Caco-2 (cell line): ENCODE results near the gene NOSIP. TPM values are rescaled to one million over a fixed set of nuclear protein-coding genes. Genes with fewer than 3 reads are reported as not detected.

Source experiments
- BruUV-seq: library from RNA; stranded (reverse); fragments of 400-500 nt; replicated peaks from 2 replicates; lab custom pipeline; 2021; lab: Mats Ljungman, UMichigan
- CTCF ChIA-PET: fragments of 300-600 bp; sonication (Branson Sonifier 250); formaldehyde crosslinking; loops from one replicate; lab custom pipeline; 2022; ENCODE audit warnings: antibody characterized with exemption; lab: Charles Lee
- POLR2A ChIA-PET: fragments of 300-600 bp; sonication (Branson Sonifier 250); formaldehyde crosslinking; loops from one replicate; lab custom pipeline; 2022; ENCODE audit warnings: antibody characterized with exemption; lab: Charles Lee
- DNase-seq, 2 experiments: peaks; one replicate each; pipeline versions ENCODE4 v3.0.0 to v3.0.0-alpha.2; 2020 to 2022
- H3K27me3 ChIP-seq: replicated peaks from 2 replicates; pipeline ENCODE4 v1.6.0; 2011; ENCODE audit warnings: low read length; ENCODE audit not compliant: control insufficient read depth, insufficient read depth
- H3K36me3 ChIP-seq: 2 replicates; pipeline ENCODE4 v1.5.1; 2011; ENCODE audit warnings: low read length; ENCODE audit not compliant: control insufficient read depth, insufficient read depth
- H3K4me1 ChIP-seq: fragments of 250-450 bp; sonication (Bioruptor Pico); 2 replicates; pipeline ENCODE4 v1.5.1; 2020; ENCODE audit warnings: mild to moderate bottlenecking
- H3K4me3 ChIP-seq: 2 replicates; pipeline ENCODE4 v1.5.1; 2011; ENCODE audit warnings: low read depth, mild to moderate bottlenecking, control low read depth, low read length
- H3K9me3 ChIP-seq: fragments of 250-450 bp; sonication (Bioruptor Pico); 2 replicates; pipeline ENCODE4 v1.5.1; 2020; ENCODE audit warnings: mild to moderate bottlenecking, moderate library complexity
- H3K27ac Mint-ChIP-seq: one replicate; pipeline ENCODE4 v1.8.0; 2022; ENCODE audit warnings: mixed read lengths; ENCODE audit not compliant: unreplicated experiment
- H3K27me3 Mint-ChIP-seq: one replicate; pipeline ENCODE4 v1.8.0; 2022; ENCODE audit warnings: mixed read lengths; ENCODE audit not compliant: insufficient read depth, unreplicated experiment
- H3K36me3 Mint-ChIP-seq: one replicate; pipeline ENCODE4 v1.8.0; 2022; ENCODE audit warnings: mild to moderate bottlenecking, mixed read lengths; ENCODE audit not compliant: insufficient read depth, unreplicated experiment
- H3K4me1 Mint-ChIP-seq: one replicate; pipeline ENCODE4 v1.8.0; 2022; ENCODE audit warnings: low read depth, mixed read lengths; ENCODE audit not compliant: unreplicated experiment
- H3K4me3 Mint-ChIP-seq: one replicate; pipeline ENCODE4 v1.8.0; 2022; ENCODE audit warnings: mild to moderate bottlenecking, moderate library complexity, mixed read lengths; ENCODE audit not compliant: unreplicated experiment
- H3K9me3 Mint-ChIP-seq: one replicate; pipeline ENCODE4 v1.8.0; 2022; ENCODE audit warnings: mixed read lengths; ENCODE audit not compliant: unreplicated experiment
- intact Hi-C: fragments of 100-400 bp; cut with micrococcal nuclease; formaldehyde crosslinking; loops from one replicate; pipeline ENCODE4 v1.10.0; 2022; ENCODE audit not compliant: unreplicated experiment
- total RNA-seq: library from RNA; stranded (reverse); gene quantifications from 2 replicates; pipeline ENCODE4 v1.2.3, GENCODE V29; 2022
- TF ChIP-seq, protein P1 (sequence below), 2 experiments: fragments of 200-600 bp in 1 of 2; IDR thresholded peaks; 1 replicate in 1 of 2; 2 replicates in 1 of 2; pipeline versions ENCODE4 v1.5.1 to v1.8.0; 2011 to 2022; ENCODE audit warnings: antibody characterized with exemption in 1 of 2, control low read depth in 1 of 2, inconsistent platforms in 1 of 2, low read depth in 1 of 2, low read length in 1 of 2, mild to moderate bottlenecking in 1 of 2, moderate library complexity in 1 of 2; ENCODE audit not compliant: insufficient read depth in 1 of 2, severe bottlenecking in 1 of 2, unreplicated experiment in 1 of 2

Gene NOSIP
- total RNA-seq, 1 experiment from 2014 or later: 74.7 TPM

DNA sequence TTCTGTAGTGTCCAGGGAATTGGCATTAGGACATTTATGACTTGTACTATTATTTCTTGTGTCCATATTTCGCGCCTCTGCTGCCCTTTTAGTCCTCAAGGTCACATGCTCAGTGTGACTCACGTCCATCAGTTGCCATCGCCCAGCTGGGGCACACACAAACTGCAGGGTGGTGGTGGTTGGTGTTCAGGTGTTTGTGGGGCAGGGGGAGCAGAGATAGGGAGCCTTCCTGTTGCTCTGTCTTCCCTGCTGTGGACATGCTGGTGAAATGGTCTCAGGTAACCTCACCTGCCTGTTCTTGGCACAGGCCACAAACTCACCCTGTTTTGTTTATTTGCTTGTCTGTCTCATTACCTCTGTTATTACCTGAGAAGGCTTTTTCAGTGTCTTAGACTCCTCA is 33.0 kb upstream of the NOSIP start:
- intact Hi-C loops: loop anchor here (2.0 kb wide), 1 partner anchor 65 kb away; no protein-coding TSS in a partner anchor
- H3K4me3 ChIP-seq: no peak overlapping the region
- no peaks in the 10 kb centered on the region for H3K27me3 ChIP-seq
- no TSS peak for BruUV-seq
- ChIA-PET CTCF (no interaction called here), POLR2A (no interaction called here)
- H3K4me1 ChIP-seq: no peaks in the 10 kb centered on the region
- no peak overlapping the region for H3K27ac Mint-ChIP-seq
- TF ChIP-seq, protein P1, sequence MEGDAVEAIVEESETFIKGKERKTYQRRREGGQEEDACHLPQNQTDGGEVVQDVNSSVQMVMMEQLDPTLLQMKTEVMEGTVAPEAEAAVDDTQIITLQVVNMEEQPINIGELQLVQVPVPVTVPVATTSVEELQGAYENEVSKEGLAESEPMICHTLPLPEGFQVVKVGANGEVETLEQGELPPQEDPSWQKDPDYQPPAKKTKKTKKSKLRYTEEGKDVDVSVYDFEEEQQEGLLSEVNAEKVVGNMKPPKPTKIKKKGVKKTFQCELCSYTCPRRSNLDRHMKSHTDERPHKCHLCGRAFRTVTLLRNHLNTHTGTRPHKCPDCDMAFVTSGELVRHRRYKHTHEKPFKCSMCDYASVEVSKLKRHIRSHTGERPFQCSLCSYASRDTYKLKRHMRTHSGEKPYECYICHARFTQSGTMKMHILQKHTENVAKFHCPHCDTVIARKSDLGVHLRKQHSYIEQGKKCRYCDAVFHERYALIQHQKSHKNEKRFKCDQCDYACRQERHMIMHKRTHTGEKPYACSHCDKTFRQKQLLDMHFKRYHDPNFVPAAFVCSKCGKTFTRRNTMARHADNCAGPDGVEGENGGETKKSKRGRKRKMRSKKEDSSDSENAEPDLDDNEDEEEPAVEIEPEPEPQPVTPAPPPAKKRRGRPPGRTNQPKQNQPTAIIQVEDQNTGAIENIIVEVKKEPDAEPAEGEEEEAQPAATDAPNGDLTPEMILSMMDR (IDR thresholded peaks at IDR 0.05; ENCODE audit: insufficient read depth in 1 of 2, low read depth in 1 of 2, low read length in 1 of 2, severe bottlenecking in 1 of 2, unreplicated experiment in 1 of 2): no peak
- H3K27me3 Mint-ChIP-seq: no peaks in the 10 kb centered on the region
- H3K9me3 Mint-ChIP-seq: no peaks in the 10 kb centered on the region
- H3K4me3 Mint-ChIP-seq: no peak overlapping the region
- no peaks in the 10 kb centered on the region for H3K9me3 ChIP-seq
- DNase-seq: no peak
- peaks cover 85% of the 10 kb centered on the region for H3K36me3 Mint-ChIP-seq
- no peaks in the 10 kb centered on the region for H3K4me1 Mint-ChIP-seq
- H3K36me3 ChIP-seq: peaks cover 10% of the 10 kb centered on the region

DNA sequence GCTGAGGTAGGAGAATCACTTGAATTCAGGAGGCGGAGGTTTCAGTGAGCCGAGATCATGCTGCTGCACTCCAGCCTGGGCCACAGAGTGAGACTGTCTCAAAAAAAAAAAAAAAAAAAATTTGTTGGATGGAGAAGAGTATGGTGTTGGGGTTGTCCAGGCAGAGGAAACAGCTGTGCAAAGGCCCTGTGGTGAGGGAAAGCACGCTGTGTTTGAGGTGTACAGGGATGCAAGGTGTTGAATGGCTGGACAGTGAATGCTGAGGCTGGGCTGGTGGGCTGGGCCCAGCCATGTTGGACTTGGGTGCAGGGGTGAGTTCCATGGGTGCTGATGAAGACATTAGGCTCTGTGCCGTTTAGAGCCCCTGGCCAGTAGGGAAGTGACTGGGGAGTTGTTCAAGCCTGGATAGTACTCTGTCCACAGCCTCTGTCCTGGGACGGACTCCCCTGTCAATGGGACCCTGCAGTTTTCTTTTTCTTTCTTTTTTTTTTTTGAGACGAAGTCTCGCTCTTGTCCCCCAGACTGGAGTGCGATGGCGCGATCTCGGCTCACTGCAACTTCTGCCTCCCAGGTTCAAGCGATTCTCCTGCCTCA is 29.2 kb upstream of the NOSIP start:
- Mint-ChIP-seq H3K27ac (no peak overlapping the region), H3K4me3 (no peak overlapping the region), H3K9me3 (no peaks in the 10 kb centered on the region), H3K4me1 (no peaks in the 10 kb centered on the region), H3K36me3 (peaks cover 77% of the 10 kb centered on the region), H3K27me3 (no peaks in the 10 kb centered on the region)
- Histone ChIP-seq H3K36me3 (peaks cover 4% of the 10 kb centered on the region; the same call in 1 of the 2 replicates), H3K9me3 (no peaks in the 10 kb centered on the region), H3K27me3 (no peaks in the 10 kb centered on the region), H3K4me3 (no peak overlapping the region), H3K4me1 (no peaks in the 10 kb centered on the region)
- intact Hi-C loops: no loop called here
- TF ChIP-seq, protein P1 (IDR thresholded peaks at IDR 0.05; ENCODE audit: insufficient read depth in 1 of 2, low read depth in 1 of 2, low read length in 1 of 2, severe bottlenecking in 1 of 2, unreplicated experiment in 1 of 2): no peak
- ChIA-PET POLR2A (no interaction called here), CTCF (no interaction called here)
- no peak for DNase-seq
- no TSS peak for BruUV-seq

DNA sequence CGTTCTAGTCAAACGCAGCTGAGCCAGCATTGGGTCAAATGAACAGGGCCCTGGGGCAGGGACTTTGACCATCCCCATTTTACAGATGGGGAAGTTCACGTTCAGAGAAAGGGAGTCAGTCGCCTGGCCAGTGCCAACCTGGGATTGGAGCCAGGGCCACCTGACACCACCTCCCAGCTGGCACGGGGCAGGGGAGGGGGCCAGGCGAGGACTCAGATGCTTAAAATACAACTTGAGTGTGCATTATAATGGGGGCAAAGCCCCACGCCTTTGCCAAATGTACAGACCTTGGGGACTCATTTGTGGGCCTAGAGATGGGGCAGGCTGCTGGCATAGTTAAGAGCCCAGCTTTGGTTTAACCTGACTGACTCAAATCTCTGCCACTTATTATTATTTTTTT is 25.2 kb upstream of the NOSIP start:
- Mint-ChIP-seq H3K9me3 (no peaks in the 10 kb centered on the region), H3K4me3 (no peak overlapping the region), H3K36me3 (peaks cover 85% of the 10 kb centered on the region), H3K27me3 (no peaks in the 10 kb centered on the region), H3K27ac (no peak overlapping the region), H3K4me1 (no peaks in the 10 kb centered on the region)
- BruUV-seq: no TSS peak
- no peaks in the 10 kb centered on the region for H3K27me3 ChIP-seq
- CTCF ChIA-PET: no interaction called here
- intact Hi-C loops: no loop called here
- TF ChIP-seq, protein P1 (IDR thresholded peaks at IDR 0.05; ENCODE audit: insufficient read depth in 1 of 2, low read depth in 1 of 2, low read length in 1 of 2, severe bottlenecking in 1 of 2, unreplicated experiment in 1 of 2): no peak
- POLR2A ChIA-PET: no interaction called here
- H3K36me3 ChIP-seq: peaks cover 7% of the 10 kb centered on the region
- no peaks in the 10 kb centered on the region for H3K9me3 ChIP-seq
- no peaks in the 10 kb centered on the region for H3K4me1 ChIP-seq
- no peak overlapping the region for H3K4me3 ChIP-seq
- no peak for DNase-seq
